NCI-H146 treated with DMSO at 0.1 percent for 48 hours (cell line): ENCODE data around the gene RBM24.

Source experiments
- DNase-seq: peaks from one replicate; lab custom pipeline; 2025; ENCODE audit not compliant: unreplicated experiment; lab: John Stamatoyannopoulos, UW

The RBM24 gene

DNA sequence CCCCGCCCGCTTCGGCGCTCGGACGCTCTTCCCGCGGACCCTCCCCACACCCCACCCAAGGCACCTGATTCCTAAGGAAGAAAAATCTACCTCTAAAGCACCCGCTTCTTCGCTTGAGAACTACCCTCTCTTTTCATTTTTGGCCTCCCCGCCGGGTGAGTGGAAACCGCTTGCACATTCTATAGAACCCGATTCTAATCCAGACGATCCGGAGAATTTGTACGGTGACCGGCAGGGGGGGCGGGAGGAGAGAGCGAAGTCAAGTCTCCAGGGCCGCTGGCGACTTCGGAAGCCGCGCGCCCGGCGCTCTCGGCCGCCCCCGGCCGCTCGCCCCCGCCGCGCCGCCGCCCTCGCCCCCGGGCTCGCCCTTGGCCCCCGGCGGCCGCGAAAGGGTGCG is at the start of gene RBM24:
Gene RBM24 (plus strand): TSS at position 262 of the 397 bp plus-strand sequence. CDS start 221 bp downstream, outside the sequence.
- DNase-seq = no peak

- no peak for DNase-seq
Measured at GRCh38 chr6:17233531-17233930, 47.6 kb upstream of the RBM24 start.

GRCh38 chr6:17237246-17237645 is 43.9 kb upstream of the RBM24 start:
- no peak for DNase-seq

GRCh38 chr6:17239260-17239659 is 41.9 kb upstream of the RBM24 start:
- DNase-seq = no peak

DNA sequence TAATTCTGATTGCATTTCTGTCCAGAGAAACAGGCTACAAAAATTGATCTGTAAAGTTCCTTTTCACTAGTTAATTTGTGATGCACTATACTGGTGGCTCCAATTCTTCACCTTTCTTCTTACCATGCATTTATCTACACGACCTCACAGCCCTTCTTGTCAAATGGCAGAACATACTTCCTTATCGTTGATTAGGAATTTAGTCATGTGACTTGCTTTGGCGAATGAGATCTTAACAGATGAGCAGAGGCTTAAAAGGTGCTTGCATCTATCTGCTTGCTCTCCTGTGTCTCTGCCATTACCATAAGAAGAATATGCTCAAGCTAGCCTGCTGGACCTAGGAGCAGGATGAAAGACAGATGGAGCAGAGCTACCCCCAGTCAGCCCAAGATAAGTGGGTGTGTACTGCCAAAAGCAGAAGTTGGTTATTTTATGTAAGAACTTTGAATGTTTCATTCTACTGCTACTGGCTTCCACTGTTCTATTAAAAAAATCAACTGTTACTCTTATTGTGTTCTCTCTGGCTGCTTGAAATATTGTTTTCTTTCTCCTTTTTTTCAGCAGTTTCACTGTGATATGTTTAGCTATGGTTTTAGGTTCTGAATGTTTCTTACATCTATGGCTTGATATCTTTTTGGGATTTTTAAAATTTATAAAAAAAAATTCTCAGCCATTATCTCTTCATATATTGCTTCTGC is 40.2 kb upstream of the RBM24 start:
- no peak for DNase-seq

- no peak for DNase-seq
Measured at GRCh38 chr6:17242087-17242486, 39.1 kb upstream of the RBM24 start.

DNA sequence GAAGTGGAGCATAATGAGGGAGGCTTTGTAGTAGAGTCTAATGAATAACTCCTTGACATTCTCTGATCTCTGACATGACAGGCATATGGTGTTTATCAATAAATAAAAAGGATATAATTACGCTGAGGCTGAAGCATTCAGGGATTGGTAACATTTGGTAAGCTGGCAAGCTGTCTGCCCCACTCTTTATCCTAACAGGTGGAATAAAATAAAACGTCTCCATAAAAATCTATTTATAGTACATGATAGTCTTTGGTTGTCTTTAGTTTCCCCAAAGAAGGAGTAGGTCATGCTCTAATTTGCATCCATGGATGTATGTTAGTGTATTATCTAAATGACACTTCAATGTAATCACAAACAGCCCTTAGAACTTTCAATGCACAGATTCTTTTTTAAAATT is 30.9 kb upstream of the RBM24 start:
- no peak for DNase-seq

DNA sequence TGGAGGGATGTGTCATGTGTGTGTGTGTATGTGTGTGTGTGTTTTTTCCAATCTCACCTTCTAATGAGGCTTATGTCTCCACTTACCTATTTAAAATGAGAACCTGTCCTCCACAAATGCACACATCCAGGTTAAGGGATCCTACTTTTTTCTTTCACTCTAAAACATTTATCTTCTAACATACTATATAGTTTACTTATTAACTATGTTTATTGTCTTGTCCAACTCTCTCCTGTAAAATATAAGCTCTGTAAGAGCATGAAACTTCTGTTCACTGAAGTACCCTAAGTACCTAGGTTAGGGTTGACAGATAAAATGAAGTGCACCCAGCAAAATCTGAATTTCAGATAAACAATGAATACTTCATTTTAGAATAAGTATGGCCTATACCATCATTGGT is 29.2 kb upstream of the RBM24 start:
- no peak for DNase-seq

GRCh38 chr6:17258749-17259148 is 22.4 kb upstream of the RBM24 start:
- DNase-seq = no peak

GRCh38 chr6:17265570-17265969 is 15.6 kb upstream of the RBM24 start:
- DNase-seq = no peak

- DNase-seq = no peak
Measured at GRCh38 chr6:17267566-17267965, 13.6 kb upstream of the RBM24 start.

DNA sequence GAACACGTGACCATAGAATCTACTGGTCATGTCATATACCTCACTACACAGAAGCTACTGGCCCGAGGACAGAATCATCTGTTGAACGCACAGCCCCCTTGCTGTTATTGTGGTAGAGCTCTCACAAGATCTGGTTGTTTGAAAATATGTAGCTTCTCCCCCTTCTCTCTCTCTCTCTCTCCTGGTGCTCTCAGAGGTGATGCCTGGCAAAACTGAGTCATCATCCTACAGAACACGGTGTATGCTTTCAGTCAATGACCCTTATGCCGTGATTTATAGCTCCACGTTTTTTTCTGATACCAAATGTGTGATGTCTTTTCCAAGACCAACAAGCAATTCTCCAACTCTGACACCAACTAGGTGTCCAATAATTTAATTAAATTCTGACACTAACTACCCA is 13.0 kb upstream of the RBM24 start:
- no peak for DNase-seq

DNA sequence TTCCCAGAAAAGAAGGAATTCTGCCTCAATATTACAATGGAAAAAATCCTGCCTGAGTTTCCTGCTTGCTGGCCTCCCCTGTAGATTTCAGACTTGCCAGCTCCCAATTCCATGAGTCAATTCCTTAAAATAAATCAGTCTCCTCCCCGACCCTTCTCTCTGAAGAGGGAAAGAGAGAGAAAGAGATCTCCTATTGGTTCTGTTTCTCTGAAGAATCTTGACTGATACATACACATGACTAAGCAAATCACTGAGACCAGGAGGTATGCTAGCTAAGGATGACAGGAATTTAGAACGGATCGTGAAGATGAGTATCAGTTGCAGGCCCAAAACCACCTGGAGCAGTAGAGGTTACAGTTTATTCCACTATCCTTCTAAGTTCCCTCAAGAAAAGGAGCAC is 11.3 kb upstream of the RBM24 start:
- DNase-seq = no peak

GRCh38 chr6:17271628-17272027 is 9.5 kb upstream of the RBM24 start:
- no peak for DNase-seq

DNA sequence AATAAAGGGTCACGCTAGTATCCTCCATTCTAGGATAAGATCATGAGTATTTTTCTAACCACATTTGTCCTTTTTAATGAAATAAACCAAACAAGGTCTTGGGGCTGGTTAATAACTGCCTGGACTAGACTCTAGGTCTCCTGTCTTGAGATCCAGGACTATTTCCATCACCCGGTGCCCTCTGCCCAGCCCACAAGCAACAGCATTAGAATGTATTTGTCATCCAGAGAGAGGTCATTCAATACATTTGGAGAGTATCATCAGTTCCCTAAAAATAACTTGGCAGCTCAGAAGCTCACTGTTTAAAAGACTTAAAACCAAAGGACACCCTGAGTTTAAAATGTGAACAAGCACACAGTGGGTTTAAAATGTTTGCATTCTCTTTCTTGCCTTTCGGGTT is 4.4 kb upstream of the RBM24 start:
- no peak for DNase-seq

DNA sequence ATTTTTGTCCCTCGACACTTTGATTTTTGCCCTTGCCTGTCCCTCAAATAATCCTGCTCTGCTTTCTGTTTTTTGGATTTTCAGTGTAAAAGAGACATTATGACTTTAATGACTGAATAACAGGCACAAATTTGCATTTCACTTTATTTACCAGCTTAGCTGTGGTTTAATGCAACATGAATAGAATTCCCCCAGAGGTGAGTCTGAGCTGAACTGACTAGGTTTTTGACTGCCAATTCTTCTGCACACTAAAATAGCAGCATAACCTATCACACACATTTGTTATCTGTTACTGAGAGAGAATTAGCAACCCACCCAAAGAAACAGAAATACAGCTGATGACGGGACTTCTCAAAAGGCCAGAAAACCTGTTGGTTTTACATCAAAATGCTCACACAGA is 3.9 kb upstream of the RBM24 start:
- DNase-seq = no peak

GRCh38 chr6:17278289-17279063 is 2.7 kb upstream of the RBM24 start:
- DNase-seq = no peak

DNA sequence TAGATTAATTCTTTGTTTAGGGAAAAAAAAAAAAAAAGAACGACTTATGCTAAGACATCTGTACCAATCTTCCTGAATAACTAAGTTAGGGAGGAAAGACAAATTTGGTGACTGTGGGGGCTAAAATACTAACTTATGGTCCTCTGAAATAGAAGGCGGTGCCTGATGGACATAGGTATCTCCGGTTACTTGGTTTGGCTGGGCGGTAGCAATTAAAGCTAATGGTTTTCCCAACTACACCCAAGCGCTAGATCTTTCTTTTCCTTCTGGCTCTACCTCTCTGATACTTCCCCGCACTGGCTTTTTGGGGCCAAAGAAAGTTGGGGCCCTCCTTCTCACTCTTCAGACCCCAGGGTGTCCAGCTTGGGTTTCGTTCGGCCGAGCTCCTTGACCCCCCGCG is 1.0 kb upstream of the RBM24 start:
- no peak for DNase-seq

- no peak for DNase-seq
Measured at GRCh38 chr6:17280552-17281090, 540 bp upstream of the RBM24 start.

DNA sequence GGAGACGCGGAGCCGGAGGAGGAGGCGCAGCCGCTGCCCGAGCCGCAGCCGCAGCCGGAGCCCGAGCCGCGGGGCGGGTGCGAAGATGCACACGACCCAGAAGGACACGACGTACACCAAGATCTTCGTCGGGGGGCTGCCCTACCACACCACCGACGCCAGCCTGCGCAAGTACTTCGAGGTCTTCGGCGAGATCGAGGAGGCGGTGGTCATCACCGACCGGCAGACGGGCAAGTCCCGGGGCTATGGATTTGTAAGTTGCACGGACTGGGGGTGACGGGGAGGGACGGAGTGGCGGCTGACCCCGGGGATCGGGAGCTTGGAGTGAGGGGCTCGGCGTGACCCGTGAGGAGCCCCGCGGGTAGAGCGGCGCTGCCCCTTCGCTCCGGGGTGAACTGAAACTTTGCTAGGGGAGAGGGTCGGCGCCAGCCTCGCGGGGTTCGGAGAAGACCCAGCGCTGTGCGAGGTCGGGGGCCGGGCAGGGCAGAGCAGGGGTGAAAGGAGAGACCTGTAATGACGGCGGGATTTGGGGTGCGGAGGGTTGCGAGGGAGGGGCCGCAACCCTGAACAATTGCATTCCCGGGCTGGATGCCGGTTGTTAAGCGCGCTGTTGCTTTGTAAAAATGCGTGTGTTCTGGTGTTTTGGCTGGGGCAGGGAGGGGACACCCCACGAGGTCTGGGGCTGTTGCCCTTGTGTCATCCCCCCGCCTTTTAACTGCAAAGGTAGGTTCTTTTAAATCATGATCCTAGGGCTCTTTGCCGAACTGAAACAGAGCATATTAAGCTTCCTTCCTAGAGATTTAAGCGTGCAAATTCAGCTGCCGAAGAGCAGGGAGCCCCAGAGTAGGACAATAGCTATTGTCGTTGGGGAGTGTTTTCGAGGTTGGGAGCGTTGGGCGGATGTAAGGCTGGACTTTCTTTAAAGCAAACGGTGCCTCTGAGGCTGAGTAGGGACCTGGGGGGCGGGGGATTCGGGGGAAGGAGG is 628 bp downstream of the RBM24 start:
- DNase-seq = no peak

- no peak for DNase-seq
Measured at GRCh38 chr6:17283074-17283473, 1.9 kb downstream of the RBM24 start.
